HG02623 (cell line): ENCODE results near the gene LEP.
A peak's percentile ranks its signal among the peaks of the same experiment; 100 is the strongest.
"Not testable (repeated sequence)": the region's sequence is repeated elsewhere in the genome, so short reads cannot be mapped to it uniquely, and the experiment has no call there.

Source experiments
- ATAC-seq: cut with Tn5 transposase; IDR thresholded peaks from one replicate; pipeline ENCODE4 v1.9.1; 2021; ENCODE audit warnings: moderate library complexity; ENCODE audit not compliant: unreplicated experiment

The LEP gene

DNA sequence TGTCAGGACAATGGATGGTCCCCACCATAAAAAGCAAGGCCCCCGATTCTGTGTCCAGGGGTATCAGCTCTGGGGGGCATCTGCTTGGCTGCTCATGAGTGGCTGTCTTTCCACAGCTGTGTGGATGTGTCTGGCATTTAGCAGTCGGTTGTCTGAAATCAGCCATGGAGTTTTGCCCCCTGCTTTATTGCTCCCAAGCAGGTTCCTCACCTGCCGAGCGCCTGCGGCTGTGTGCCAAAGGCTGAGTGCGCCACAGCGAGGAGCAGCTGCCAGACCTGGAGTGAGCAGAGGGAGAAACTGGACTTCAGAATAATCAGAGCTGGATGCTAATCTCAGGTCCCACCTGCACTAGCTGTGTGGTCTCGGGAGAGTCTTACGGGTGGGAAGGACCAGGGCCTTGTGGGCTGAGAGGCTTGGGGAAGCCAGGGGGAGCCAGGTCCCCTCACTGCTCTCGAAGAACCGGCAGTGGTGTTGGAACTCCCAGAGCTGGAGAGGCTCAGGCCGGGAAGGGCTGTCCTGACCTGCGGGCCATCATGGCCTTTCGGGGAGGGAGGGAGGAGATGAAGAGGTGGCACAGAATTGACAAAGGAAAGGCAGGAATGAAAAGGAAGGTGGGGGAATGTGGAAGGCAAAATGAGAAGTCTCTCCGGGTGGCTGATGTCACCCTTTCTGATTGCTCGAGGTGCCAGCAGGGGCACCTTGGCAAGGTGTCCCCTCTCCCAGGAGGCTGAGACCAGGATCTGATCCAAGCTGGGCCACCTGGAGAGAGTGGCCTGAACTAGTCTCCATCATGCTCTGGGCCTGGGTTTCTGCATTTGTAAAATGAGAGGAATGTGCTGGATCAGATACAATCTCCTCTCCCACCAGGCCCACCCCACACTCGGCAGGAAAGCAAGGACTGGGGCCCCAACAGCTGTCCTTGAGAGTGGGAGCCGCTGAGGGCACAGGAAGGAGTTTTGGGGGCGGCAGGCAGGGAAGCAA is 30.2 kb upstream of the LEP start:
- no peak for ATAC-seq

DNA sequence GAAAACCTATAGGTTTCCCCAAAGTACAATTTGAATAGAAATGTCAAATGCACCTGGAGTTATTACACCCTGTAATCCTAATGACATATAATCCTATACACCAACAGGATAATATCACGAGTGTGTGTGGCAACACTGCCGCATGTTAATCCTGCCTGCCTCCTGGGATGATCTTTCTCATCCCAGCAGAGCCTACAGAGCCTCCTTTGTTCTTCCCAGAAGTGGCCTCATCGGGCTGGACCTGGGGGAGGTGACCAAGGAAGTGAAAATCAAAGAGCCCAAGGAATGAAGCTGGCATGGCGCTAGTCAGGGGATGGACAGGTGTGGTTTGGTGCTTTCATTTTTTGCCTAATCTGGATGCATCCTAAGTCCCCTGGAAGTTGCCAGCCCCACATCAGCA is 29.5 kb upstream of the LEP start:
- no peak for ATAC-seq

DNA sequence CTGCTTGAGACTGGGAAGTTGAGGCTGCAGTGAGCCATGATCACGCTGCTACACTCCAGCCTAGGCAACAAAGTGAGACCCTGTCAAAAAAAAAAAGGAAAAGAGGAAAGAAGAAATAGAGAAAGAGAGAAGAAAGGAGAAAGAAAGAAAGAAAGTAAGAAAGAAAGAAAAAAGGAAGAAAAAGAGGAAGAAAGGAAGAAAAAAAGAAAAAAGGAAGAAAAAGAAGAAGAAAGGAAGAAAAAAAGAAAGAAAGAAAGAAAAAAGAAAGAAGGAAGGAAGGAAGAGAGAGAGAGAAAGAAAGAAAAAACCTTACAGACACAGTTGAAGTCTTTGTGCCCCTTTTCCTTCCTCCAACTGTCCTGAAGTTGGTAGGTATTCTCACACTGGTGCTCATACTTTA is 26.6 kb upstream of the LEP start:
- ATAC-seq: no peak

DNA sequence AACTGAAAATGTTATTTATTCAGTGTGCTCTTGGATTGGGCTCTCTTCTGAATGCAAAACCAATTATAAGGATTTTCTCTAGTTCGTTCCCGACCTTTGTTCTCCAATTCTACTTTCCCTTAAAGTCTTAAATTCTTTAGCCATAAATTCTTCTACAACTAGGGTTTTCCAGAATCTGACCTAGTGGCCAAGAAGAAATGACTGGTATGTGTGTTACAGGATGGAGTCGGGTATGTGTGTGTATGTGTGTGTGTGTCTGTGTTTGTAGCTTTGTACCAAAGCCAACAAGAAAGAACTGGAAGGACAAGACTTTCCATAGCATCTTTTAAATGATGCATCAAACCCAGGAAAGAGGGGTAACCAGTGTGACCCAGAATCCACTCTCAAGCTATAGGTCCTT is 25.8 kb upstream of the LEP start:
- ATAC-seq: no peak

DNA sequence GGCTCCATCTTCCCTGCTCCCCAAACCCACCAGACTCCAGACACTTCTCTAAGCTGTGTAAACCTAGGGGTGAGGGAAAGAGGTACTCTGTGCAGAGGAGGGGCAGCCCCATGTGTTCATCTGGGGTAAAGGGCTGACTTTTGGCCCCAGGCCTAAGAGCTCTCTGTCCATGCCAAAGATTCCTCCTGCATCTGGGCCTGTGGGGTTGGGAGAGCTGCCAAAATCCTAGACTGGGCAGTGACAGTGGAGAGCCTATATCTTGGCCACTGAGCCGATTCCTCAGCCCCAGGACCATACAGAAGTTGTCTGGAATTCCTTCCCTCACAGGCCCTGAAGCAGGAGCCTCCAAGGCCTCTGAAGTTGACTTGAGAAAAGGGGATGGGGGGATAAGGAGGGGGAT is 25.3 kb upstream of the LEP start:
- no peak for ATAC-seq

DNA sequence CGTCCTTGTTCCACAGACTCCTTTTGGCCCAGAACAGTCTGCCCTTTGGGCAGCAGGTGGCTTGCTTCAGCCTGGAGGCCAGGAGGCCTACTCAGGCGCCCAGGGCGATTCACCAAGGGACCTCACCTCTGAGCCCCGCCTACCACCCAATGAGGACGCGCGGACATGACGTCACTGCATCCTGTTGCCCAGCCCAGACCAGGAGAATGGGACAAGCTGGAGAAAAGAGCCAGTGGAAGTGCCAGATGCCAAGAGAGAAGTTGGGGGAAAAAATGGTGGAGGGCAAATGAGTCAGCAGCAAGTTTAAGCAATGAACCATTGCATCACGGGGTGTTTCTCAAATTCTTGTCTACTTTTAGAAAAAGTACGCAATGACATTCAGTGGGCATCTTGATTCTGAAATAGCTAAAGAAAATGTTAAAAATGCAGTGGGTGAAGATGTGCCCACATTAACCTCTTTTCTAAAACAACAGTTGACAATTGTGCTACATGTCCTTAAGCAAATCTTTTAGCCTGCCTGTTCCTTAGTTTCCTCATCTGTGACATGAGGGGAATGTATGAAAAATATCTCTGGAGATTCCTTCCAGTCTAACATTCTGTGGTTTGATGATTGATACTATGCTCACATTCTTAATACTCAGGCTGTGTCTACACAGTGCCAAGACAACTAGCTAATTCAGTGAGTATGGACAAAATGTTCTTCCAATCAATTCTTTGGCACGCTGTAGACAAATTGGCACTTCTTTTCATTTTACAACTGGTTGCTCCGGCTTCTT is 23.9 kb upstream of the LEP start:
- no peak for ATAC-seq

DNA sequence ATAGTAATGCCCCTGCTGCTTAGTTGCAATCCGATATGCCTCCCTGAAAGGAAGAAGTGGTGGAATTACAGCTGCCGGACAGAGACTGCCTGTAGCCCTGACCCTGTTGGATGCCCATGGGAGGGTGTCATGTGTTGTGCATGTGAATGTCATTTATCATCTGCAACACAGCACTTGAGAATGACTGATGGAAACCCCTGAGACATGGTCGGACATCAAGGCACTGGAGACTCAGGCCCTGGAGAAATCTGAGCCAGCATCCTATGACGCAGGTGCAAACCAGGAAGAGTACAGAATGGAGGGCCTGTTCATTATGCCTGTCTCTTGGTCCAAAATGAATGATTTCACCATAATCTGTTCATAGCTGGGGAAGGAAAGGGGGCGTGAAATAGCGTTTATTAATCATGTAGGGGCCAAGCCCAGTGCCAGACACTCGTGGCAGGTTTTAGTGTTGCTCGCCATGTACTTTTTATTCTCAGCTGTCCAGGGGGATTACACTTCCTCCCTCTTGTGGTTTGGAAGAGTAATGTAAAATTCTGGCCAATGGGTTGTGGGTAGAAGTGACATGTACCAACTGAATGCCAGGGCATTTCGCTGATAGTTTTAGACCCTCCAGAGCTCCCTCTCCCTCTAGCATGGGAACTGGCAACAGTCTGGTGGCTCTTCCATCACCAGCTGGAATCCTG is 23.0 kb upstream of the LEP start:
- ATAC-seq: no peak

DNA sequence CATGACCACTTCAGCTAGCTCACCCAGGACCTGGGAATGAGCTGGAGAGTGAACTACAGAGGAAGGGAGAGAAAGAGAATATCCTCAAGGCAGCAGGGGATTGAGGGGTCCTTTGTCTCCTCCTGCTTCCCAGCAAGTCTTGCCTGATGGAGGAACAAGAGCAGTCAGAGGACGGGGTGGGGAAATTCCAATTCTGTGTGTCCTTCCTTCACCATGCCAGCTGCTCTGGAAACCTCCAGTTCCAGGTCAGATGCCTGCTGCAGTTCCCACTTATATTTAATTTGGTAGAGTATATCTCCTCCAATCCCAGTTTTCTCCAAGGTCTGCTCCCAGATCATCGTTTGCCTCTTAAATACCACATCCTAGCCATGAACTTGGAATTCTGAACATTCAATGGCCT is 21.4 kb upstream of the LEP start:
- ATAC-seq: no peak

DNA sequence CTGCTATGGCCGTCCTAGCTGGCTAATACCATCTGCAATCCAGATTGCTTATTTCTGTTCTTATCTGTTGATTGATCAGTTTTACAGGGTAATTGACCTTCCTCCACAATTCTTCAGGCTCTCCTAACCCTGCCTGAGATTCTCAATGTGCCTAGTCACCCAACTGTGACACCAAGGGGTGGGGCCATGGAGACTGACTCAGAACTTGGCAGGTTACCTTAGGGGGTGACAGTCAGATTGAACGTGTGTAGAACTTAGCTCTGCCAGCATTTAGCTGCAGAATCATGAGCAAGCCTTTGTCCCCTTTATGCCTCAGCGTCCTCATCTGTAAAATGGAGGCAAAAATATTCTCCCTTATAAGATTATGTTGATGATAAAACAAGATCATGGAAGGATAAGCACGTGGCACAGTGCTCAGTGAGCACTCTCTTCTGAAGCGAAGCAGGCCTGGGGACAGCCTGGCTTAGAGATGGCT is 19.1 kb upstream of the LEP start:
- ATAC-seq: no peak

DNA sequence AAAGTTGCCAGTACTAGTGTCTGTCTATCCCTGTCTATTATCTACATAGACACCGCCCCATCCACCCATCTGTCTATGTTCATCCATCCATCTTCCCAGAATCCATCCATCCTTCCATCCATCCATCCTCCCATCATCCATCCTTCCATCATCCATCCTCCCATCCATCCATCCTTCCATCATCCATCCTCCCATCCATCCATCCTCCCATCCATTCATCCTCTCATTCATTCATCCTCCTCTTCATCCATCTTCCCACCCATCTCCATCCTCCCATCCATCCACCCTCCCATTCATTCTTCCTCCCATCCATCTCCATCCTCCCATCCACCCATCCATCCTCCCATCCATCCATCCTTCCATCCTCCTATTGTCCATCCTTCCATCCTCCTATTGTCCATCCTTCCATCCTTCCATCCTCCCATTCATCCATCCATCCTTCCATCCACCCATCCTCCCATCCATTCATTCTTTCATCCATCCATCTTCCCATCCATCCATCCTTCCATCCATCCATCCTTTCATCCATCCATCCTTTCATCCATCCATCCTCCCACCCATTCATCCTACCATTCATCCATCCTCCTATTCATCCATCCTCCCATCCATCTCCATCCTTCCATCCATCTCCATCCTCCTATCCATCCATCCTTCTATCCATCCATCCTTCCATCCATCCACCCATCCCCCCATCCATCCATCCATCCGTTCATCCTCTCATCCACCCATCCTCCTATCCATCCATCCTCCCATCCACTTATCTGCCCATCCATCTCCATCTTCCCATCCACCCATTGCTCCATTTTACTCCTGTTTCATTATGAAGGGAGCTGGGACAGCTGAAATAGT is 14.7 kb upstream of the LEP start:
- no peak for ATAC-seq

DNA sequence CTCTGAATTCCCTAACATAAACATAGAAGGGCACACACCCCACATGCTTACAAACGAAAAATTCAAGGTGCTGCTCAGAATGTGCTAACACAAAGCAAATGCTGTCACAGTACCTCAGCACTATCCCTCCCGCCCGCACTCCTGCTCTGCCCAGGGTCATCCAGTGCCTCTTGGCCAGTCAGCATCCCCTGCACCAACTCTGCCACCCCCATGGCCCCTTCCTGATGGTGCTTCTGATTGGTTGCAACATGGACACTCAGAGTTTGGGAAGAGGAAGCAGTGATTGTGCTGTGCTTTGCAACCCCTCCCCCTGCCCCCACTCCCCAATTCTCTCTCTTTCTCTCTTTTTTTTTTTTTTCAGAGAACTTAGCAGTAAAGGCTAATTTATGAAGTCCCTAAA is 13.8 kb upstream of the LEP start:
- ATAC-seq: no peak

DNA sequence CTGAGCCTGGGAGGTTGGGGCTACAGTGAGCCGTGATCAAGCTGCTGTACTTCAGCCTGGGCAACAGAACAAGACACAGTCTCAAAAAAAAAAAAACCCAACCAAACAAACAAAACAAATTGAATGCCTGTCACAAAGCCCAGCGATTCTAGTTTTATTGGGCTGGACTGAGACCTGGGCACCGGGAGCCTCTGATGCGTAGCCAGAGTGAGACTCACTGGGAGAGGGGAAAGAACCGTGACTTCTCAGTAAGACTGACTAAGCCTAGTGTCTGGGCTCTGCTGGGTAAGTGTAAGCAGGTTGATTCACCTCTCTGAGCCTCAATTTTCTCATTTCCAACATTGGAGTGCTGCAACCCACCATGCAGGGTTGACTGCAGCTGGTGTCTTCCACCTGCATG is 10.1 kb upstream of the LEP start:
- no peak for ATAC-seq

DNA sequence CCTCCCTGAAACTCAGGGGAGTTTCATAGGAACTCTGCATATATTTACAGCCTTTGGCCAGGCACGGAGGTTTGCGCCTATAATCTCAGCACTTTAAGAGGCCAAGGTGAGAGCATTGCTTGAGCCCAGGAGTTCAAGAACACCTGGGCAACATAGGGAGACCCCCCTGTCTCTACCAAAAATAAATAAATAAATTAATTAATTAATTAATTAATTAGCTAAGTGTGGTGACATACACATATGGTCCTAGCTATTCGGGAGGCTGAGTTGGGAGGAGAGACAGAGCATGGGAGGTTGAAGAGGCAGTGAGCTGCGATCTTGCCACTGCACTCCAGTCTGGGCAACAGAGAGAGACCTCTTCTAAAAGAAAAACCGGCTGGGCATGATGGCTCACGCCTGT is 9.4 kb upstream of the LEP start:
- no peak for ATAC-seq

DNA sequence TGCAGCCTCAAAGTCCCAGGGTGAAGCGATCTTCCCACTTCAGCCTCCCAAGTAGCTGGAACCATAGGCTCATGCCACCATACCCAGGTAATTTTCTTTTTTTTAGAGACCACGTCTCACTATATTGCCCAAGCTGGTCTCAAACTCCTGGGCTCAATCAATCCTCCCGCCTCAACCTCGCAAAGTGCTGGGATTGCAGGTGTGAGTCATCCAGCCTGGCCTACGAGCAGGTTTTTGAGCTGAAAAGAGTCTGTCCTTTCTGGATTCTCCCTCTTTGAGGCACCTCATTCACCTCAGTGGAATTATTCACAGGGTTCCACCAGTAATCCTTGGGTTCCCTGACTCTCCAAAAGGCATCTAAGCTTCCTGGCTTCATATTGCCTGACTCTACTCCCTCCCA is 7.6 kb upstream of the LEP start:
- no peak for ATAC-seq

DNA sequence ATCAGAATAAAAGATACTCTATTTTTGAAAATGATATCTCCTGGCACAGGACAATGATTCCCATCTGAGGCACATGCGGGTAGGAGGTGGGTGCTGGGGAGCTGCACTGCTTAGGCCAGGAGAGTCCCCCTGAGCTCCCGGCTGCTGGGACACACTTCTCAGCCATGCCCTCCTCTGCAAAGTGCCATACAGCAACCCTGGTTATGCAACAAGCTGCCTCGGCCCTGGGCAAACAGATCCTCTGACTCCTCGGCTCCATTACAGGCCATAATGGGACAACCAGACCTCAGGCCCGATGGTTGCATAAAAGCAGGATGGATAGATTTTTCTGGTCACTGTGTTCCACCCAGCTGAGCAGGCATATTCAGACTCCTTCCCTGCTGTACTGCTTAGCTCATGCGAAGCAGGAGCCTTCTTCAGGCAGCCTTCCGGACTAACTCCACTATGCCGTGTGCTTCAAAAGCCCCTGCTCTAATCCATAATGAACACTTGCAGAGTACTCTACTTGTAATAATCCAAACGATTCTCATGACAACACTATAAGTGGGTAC is 6.5 kb upstream of the LEP start:
- no peak for ATAC-seq

DNA sequence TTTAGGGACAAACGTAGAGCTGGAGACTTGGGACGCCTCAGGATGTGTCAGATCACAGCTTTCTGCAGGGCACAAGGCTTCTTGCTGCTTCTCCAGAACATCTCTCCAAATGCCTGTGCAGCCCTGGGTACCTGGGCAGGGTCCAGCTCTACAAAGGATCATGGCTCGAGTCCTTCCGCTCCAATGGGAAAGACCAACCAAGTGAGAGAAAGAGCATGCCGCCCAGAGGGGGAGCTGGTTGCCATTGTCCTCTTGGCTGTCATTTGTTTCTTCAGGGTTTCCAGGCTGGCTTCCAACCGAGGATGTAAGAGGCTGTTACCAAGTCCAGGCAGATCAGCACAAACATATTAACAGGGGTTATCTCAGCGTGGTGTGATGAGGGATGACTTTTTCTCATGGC is 5.6 kb upstream of the LEP start:
- no peak for ATAC-seq

DNA sequence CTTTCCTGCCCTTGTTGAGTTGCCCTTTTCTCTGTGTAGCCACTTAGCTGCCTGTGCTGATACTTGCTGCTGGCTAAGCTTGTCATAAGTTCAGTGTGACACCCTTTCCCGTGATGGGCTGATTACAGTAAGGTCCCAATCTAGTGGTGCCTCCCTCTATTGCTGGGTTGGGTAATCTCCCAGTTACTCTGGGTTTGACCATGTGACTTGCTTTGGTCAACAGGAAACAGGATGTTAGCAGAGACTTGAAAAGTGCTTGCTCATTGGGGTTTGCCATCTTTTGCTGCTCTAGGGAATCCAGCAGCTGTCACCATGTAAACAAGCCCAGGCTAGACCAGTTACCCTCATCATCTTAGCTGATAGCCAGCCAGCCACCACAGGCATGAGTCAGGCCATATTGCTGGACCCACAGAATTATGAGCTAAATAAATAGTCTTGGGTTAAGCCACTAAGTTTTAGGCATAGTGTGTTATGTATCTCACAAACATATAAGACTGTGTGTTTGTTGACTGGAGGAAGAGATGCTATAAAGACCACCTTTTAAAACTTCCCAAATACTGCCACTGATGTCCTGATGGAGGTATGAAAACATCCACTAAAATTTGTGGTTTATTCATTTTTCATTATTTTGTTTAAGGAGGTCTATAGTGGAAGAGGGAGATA is 4.0 kb upstream of the LEP start:
- peak; percentile 47 for ATAC-seq

DNA sequence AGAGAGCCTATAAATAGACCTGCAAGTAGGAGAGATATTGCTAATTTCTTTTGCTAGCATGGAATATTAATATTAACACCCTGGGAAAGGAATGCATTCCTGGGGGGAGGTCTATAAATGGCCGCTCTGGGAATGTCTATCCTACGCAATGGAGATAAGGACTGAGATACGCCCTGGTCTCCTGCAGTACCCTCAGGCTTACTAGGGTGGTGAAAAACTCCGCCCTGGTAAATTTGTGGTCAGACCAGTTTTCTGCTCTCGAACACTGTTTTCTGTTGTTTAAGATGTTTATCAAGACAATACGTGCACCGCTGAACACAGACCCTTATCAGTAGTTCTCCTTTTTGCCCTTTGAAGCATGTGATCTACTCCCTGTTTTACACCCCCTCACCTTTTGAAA is 1.9 kb upstream of the LEP start:
- ATAC-seq: not testable (repeated sequence)

DNA sequence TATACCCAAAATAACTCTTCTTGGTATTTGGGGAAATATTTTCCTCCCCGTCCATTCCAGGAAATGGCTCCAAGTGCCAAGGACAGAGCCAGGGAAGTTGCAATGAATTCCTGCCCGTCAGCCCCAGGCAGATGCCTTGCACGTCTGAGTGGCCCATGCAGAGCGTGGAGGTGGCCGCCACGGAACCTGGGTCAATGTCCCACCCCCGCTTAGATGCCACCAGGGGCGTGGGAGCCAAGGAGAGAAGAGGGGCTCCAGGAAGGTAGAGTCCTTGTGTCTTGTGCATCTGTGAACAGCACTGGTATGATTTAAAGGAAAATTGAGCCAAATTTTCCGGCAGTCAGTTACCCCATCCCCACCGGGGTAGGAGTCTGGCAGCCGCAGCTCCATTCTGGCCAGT is 1.6 kb downstream of the LEP start:
- no peak for ATAC-seq

DNA sequence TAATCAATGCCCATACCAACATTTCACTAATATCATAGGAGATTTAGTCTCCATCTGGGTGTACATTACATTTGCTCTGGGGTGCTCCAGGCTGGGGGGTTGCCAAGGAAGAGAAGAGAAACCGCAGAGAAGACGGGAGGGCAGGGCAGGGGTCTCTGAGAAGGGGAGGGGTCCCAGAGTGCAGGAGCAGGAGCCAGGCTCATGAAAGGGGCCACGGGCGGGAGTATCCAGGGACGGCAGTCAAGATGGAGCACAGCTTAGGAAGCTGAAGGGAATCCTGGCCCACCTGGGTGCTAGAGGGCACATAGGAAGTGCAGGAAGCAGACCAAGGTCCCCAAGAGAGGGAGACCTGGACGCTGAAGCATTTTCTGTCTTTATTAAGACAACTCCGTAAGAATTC is 2.2 kb downstream of the LEP start:
- ATAC-seq: no peak
